H1 (cell line): Measurements from ENCODE around the gene PPP1R7. TPM values are rescaled to one million over a fixed set of nuclear protein-coding genes. Genes with fewer than 3 reads are reported as not detected.

Experiments used
- ASH2L ChIP-seq: fragments of 200-600, 300-600 bp; sonication (generic); IDR thresholded peaks from one replicate; pipeline ENCODE4 v1.7.1; 2017; ENCODE audit warnings: low read length
- JUND ChIP-seq: IDR thresholded peaks from 2 replicates; pipeline ENCODE4 v1.6.1; 2011; ENCODE audit warnings: mild to moderate bottlenecking, improper control_type of control experiment, low read length
- MAX ChIP-seq: IDR thresholded peaks from 2 replicates; pipeline ENCODE4 v1.6.1; 2012; ENCODE audit warnings: inconsistent platforms
- RXRA ChIP-seq: IDR thresholded peaks from 2 replicates; pipeline ENCODE4 v1.6.1; 2011; ENCODE audit warnings: low read depth, mild to moderate bottlenecking, low read length, moderate library complexity; ENCODE audit not compliant: insufficient read depth
- SIRT6 ChIP-seq: IDR thresholded peaks from one replicate; pipeline ENCODE4 v1.7.1; 2012; ENCODE audit warnings: low read length, inconsistent platforms
- SUZ12 ChIP-seq: fragments of 200-600 bp; sonication (generic); IDR thresholded peaks from 2 replicates; pipeline ENCODE4 v1.6.1; 2012; ENCODE audit warnings: mild to moderate bottlenecking, inconsistent platforms, low read length, moderate library complexity, mixed read lengths
- TCF12 ChIP-seq: IDR thresholded peaks from 2 replicates; pipeline ENCODE4 v1.6.1; 2011; ENCODE audit warnings: low read depth, mild to moderate bottlenecking, low read length
- polyA plus RNA-seq, 7 experiments: library from polyadenylated mRNA; depleted of rRNA in 3 of 7; stranded (reverse) in 5 of 7; unstranded in 2 of 7; fragments of >200 nt in 5 of 7; fragments of 200-250 nt in 2 of 7; gene quantifications; 1 replicate in 5 of 7; 2 replicates in 1 of 7; 4 replicates in 1 of 7; pipeline versions ENCODE4 v1.2.1 to v1.2.3, GENCODE V29; 2011 to 2013; ENCODE audit warnings: missing spikeins in 2 of 7, mixed read lengths in 2 of 7
- total RNA-seq: library from RNA; stranded (reverse); fragmentation: NEBNext Ultra II Directional; extraction: Animal tissue kit (Norgen Biotek cat#: 25700); gene quantifications from 2 replicates; pipeline ENCODE4 v1.2.1, GENCODE V29; 2021

The PPP1R7 gene
- total and polyA plus RNA-seq, 2 of the 8 experiments (the other 6 are each of a cell fraction or from before 2014, with no cell fraction given): 22.2 to 64.0 TPM

- TF ChIP-seq RXRA (no peak), ASH2L (no peak), TCF12 (no peak), JUND (no peak), SUZ12 (no peak), SIRT6 (no peak), MAX (no peak)
Measured at GRCh38 chr2:241219856-241220356, 69.6 kb downstream of the PPP1R7 start (continued).
